Esophagus (tissue), 2 donors: Measurements from ENCODE around the gene LEF1. TPM values are rescaled to one million over a fixed set of nuclear protein-coding genes. Genes with fewer than 3 reads are reported as not detected.

Experiments
- H3K27ac ChIP-seq, 2 donors: one replicate each; pipeline ENCODE4 v1.5.1; 2013; ENCODE audit warnings: low read depth in 2 of 2, mild to moderate bottlenecking in 2 of 2, inconsistent platforms in 1 of 2, low read length in 1 of 2, moderate library complexity in 1 of 2
- H3K27me3 ChIP-seq, 2 donors: one replicate each; pipeline ENCODE4 v1.6.1; 2013; ENCODE audit warnings: low read length in 2 of 2, control low read depth in 1 of 2, mild to moderate bottlenecking in 1 of 2; ENCODE audit not compliant: insufficient read depth in 2 of 2, control insufficient read depth in 1 of 2
- H3K36me3 ChIP-seq, 2 donors: one replicate each; pipeline ENCODE4 v1.6.1; 2013; ENCODE audit warnings: low read length in 1 of 2; ENCODE audit not compliant: control insufficient read depth in 2 of 2, insufficient read depth in 2 of 2
- H3K4me1 ChIP-seq, 2 donors: one replicate each; pipeline ENCODE4 v1.6.1; 2013; ENCODE audit warnings: low read length in 1 of 2; ENCODE audit not compliant: control insufficient read depth in 2 of 2, insufficient read depth in 2 of 2
- H3K4me3 ChIP-seq, 2 donors: one replicate each; pipeline ENCODE4 v1.5.1; 2013; ENCODE audit warnings: low read length in 2 of 2, mild to moderate bottlenecking in 2 of 2, low read depth in 1 of 2, moderate library complexity in 1 of 2
- H3K9me3 ChIP-seq, 2 donors: one replicate each; pipeline ENCODE4 v1.6.1; 2013; ENCODE audit warnings: mild to moderate bottlenecking in 2 of 2, low read depth in 1 of 2, low read length in 1 of 2, moderate library complexity in 1 of 2; ENCODE audit not compliant: control insufficient read depth in 2 of 2, insufficient read depth in 1 of 2
- whole genome bisulfite sequencing, 2 donors: extraction: QIAGEN DNeasy Blood & Tissue Kit; methylation state at CpG; one replicate each; pipeline ENCODE4 v1.1.7; 2013; 5-methylcytosine and 5-hydroxymethylcytosine counted together
- polyA plus RNA-seq, 2 donors: library from polyadenylated mRNA; stranded (reverse); fragments of 200-250 nt; gene quantifications; one replicate each; pipeline ENCODE4 v1.2.3, GENCODE V29; 2013
- donor health status: healthy with polysubstance abuse.
- donor health status: Bipolar disorder and iron deficiency.

The LEF1 gene
- polyA plus RNA-seq, 2 donors: 4.6 to 7.4 TPM

DNA sequence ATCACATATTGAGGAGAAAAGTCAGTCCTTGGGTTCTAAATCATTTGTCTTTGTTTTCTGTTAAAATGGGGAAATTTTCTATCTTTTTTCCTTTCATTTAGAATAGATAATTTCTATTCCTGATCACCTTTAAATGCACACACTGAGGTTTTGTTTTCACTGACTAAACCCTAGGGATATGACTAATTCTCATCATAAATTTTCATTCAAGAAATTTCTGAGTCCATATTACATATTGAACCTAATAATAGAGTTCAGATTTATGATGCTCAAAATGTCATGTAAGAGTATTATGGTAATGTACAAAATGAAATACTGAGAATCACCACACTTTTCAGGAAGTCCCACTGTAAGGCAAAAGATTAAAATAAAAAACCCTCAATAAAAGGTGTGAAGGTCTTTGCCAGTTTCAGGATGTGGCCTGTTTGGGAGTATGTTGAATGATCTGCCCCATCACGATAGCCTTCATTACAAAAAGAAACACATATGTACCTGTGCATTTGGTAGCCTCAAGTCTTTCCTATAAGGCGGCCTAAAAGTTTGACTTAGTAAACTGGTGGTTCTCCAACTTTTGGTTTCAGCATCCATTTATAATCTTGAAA, 49.4 kb downstream of the LEF1 start:
- no peaks in the 10 kb centered on the region for H3K9me3 ChIP-seq
- no peaks in the 10 kb centered on the region for H3K27me3 ChIP-seq
- no peaks in the 10 kb centered on the region for H3K36me3 ChIP-seq
- no peak overlapping the region for H3K27ac ChIP-seq
- H3K4me3 ChIP-seq: no peak overlapping the region
- peaks cover 0 to 3% of the 10 kb centered on the region in 2 donors for H3K4me1 ChIP-seq
- WGBS, 2 donors: 80 to 81% methylated on average over 2 of the region's 2 CpGs

DNA sequence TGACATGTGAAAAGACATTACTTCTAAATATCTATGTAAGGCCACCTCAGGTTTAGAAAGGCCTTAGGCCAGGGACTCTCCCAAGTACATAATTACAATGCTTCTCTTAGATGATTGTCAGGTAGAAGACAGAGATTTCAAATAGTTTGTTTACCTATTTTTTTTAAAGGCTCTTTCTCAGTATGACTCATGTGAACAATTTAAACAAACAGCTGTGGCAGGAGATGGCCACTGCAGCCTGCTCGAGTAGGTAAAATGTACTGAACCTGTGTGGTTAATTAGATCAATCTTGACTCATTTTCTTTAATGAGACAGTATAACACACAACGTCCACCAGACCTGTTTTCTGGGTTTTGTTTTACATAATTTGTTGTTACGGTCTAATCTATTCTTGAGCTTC, 50.2 kb downstream of the LEF1 start:
- H3K27ac ChIP-seq: no peak overlapping the region
- 33 to 45% methylated on average over 3 of the region's 3 CpGs for WGBS, 2 donors
- H3K4me3 ChIP-seq: no peak overlapping the region
- H3K4me1 ChIP-seq: peaks cover 0 to 3% of the 10 kb centered on the region in 2 donors
- no peaks in the 10 kb centered on the region for H3K36me3 ChIP-seq
- H3K9me3 ChIP-seq: no peaks in the 10 kb centered on the region
- no peaks in the 10 kb centered on the region for H3K27me3 ChIP-seq

DNA sequence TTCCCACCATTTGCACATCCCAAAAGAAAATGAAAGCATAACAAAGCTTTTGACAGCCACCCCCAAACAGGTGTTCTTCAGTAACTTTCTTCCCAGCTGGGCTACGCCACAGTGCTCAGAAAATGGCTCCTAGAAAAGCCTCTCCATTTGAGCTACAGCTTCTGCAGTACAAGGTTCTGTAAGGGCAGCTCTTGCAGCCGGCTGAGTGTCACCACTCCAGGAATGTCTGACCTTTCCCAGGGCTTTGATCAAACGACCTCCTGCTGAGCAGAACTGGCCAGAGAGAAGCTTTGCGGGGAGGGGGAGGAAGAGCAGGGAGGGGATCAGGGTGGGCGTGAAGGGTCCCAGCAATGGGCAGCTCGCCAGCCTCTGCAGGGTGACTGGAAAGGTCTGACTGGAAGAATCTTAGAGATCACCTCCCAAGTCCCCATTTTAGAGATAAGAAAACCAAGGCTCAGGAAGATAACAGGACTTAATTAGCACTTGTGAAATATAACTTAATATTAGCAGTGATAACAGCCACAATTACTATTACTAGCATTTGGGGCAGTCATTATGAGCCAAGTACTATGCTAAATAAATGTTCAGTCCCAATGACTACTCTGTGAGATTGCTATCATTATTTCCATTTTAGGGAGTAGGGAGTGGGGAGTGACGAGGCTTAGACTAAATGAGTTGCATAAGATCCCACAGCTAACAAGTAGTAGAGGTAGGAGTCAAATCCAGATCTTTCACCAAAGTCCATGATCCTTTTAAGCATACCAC, 51.1 kb downstream of the LEF1 start:
- H3K4me1 ChIP-seq: peaks cover 0 to 3% of the 10 kb centered on the region in 2 donors
- no peaks in the 10 kb centered on the region for H3K36me3 ChIP-seq
- H3K27me3 ChIP-seq: no peaks in the 10 kb centered on the region
- H3K4me3 ChIP-seq: no peak overlapping the region
- no peaks in the 10 kb centered on the region for H3K9me3 ChIP-seq
- WGBS, 2 donors: 67 to 69% methylated on average over 7 of the region's 7 CpGs
- H3K27ac ChIP-seq: no peak overlapping the region

DNA sequence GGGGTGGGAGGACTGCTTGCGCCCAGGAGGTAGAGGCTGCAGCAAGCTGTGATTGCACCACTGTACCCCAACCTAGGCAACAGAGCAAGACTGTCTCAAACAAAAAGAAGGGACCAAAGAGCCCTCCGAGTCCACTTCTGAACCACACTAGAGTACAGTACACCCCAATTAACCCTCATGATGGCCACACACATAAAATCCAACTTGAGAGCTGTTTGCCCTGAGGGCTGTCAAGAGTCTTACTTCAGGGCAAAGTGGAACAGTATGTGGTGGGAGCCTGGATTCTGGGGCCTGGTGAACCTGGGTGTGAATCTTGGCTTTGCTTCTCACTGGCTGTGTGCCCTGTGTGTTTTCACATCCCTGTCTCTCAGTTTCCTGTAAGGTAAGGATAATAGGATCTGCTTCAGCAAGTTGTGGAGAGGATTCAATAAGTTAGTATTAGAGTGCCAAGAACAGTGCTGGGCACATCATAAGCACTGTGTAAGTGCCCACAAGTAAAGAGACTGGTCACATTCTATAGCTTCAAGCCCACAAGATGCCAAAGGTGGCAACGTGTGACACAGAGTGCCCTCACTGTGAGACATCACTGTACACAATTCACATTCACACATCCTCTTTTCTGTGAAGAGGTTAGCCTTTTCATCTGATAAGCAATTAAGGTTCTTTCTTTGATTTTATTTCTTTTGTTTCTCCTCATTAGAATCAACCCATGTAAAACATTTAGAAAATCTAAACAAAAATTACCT, 52.1 kb downstream of the LEF1 start:
- Histone ChIP-seq H3K27me3 (no peaks in the 10 kb centered on the region), H3K4me1 (peaks cover 3 to 6% of the 10 kb centered on the region in 2 donors), H3K9me3 (no peaks in the 10 kb centered on the region), H3K4me3 (no peak overlapping the region), H3K27ac (no peak overlapping the region), H3K36me3 (no peaks in the 10 kb centered on the region)
- WGBS, 2 donors: 79 to 81% methylated on average over 3 of the region's 3 CpGs

DNA sequence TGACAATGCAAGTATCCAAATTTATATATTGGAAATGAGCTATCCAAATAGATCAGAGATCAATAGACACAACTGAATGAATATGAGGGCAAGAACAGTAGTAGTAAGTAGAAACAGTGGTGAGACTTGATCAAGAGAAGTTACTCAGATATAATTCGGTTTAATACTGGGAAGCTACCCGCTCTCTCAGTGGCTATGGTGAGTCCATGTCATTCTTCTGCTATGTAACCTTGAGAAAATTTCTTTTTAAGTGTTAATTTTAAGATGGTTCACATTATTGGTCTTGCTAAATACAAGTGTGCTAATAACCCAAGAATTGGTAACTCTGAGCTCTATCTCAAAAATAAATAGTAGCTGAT, 53.6 kb downstream of the LEF1 start:
- no peak overlapping the region for H3K4me3 ChIP-seq
- no peaks in the 10 kb centered on the region for H3K36me3 ChIP-seq
- no peak overlapping the region for H3K27ac ChIP-seq
- H3K4me1 ChIP-seq: peaks cover 3 to 6% of the 10 kb centered on the region in 2 donors
- 96 to 98% methylated on average over 2 of the region's 2 CpGs for WGBS, 2 donors
- H3K9me3 ChIP-seq: no peaks in the 10 kb centered on the region
- no peaks in the 10 kb centered on the region for H3K27me3 ChIP-seq

DNA sequence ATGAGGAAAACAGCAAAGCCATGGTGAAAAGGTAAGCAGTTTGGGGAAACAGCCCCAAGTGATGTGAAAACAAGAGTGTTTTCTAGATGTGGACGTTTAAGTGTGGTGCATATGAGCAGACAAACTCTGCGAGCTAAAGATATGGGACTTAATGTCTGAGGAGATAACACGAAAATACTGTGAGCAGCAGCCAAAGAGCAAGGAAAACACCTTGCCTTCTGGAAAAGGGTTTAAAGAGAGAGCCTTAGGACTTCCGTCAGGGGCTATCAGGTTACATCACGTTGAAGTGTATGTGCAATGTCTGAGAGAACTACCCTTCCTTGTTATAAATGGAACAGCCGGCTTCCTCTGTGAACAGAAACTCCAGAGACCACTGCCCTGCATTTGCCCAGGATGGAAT, 54.2 kb downstream of the LEF1 start:
- Histone ChIP-seq H3K27ac (no peak overlapping the region), H3K4me3 (no peak overlapping the region), H3K4me1 (peaks cover 3 to 6% of the 10 kb centered on the region in 2 donors), H3K9me3 (no peaks in the 10 kb centered on the region), H3K36me3 (no peaks in the 10 kb centered on the region), H3K27me3 (no peaks in the 10 kb centered on the region)
- 63 to 67% methylated on average over 6 of the region's 6 CpGs for WGBS, 2 donors

DNA sequence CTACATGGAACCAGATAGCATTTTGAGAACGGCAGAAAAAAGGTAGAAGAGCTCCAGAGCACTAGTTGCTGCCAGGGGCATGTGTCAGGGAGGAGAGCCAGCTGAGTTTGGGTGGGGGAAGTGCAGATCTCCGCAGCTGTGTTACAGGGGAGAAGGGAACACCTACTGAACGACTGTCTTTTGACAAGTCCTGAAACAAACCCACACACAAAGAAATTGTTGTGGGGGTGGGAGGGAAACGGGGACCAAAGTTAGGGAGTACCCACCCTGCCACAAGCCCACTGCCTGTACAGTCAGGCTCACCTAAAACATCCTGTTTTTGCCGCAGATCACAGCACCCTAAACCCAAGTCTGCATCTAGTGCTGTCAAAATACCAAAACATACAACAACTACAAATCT, 55.5 kb downstream of the LEF1 start:
- WGBS, 2 donors: 20 to 48% methylated on average over 5 of the region's 5 CpGs
- H3K27me3 ChIP-seq: no peaks in the 10 kb centered on the region
- no peaks in the 10 kb centered on the region for H3K9me3 ChIP-seq
- peaks cover 3 to 6% of the 10 kb centered on the region in 2 donors for H3K4me1 ChIP-seq
- H3K4me3 ChIP-seq: no peak overlapping the region
- H3K27ac ChIP-seq: no peak overlapping the region
- H3K36me3 ChIP-seq: no peaks in the 10 kb centered on the region

DNA sequence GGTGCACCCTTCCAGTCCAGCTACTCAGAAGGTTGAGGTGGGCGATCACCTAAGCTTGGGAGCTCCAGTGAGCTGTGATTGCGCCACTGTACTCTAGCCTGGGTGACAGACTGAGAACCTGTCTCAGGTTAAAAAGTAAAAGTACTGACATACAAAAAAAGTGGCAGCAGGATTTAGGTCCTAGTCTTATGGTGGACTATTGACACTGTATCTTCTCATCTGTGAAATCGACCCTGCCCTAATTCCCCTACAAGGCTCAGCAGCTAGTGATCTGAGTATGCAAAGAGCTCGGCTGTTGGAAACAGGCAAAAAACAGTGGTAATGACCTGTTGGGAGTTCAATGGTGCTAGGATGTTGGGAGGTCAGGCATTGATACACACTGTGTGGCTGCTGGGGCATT, 57.0 kb downstream of the LEF1 start:
- WGBS, 2 donors: 94 to 96% methylated on average over 4 of the region's 4 CpGs
- H3K9me3 ChIP-seq: no peaks in the 10 kb centered on the region
- no peak overlapping the region for H3K4me3 ChIP-seq
- H3K27me3 ChIP-seq: no peaks in the 10 kb centered on the region
- no peak overlapping the region for H3K27ac ChIP-seq
- peaks cover 0 to 6% of the 10 kb centered on the region in 2 donors for H3K4me1 ChIP-seq
- H3K36me3 ChIP-seq: no peaks in the 10 kb centered on the region

DNA sequence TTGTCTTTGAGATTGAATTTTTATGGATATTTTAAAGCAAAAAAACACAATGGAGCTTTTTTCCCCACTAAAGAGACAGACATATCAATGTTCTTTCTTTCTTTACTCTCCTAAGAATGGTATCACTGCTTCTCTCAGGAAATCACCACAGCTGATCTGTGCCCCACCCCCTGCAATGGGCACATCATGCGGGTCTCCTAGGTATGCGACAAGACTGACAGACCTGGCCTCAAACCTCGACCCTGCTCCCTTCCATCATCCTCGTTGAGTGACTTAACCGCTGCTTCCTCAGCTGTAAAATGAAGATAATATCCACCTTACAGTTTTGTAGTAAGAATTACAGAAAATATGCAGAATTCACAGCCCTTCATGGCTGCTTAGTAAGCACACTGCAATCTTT, 58.3 kb downstream of the LEF1 start:
- Histone ChIP-seq H3K27ac (no peak overlapping the region), H3K4me1 (peaks cover 0 to 6% of the 10 kb centered on the region in 2 donors), H3K9me3 (no peaks in the 10 kb centered on the region), H3K27me3 (no peaks in the 10 kb centered on the region), H3K36me3 (no peaks in the 10 kb centered on the region), H3K4me3 (no peak overlapping the region)
- WGBS, 2 donors: 72 to 79% methylated on average over 5 of the region's 5 CpGs
